GM12878 (cell line): Measurements from ENCODE around the gene GALNTL6.

Experiments used
- CHD2 ChIP-seq: IDR thresholded peaks from 2 replicates; pipeline ENCODE4 v1.6.1; 2011; ENCODE audit warnings: low read depth, low read length, improper control_type of control experiment, borderline replicate concordance
- EED ChIP-seq: sonication (generic); IDR thresholded peaks from 2 replicates; pipeline ENCODE4 v1.6.1; 2016; ENCODE audit warnings: antibody characterized with exemption, low read depth
- EZH2 ChIP-seq: IDR thresholded peaks from 2 replicates; pipeline ENCODE4 v1.6.1; 2012; ENCODE audit warnings: low read depth, mild to moderate bottlenecking, control low read depth, inconsistent platforms, low read length, borderline replicate concordance; ENCODE audit not compliant: control insufficient read depth
- HDAC2 ChIP-seq: fragments of 200-600 bp; sonication (generic); IDR thresholded peaks from 2 replicates; pipeline ENCODE4 v1.6.1; 2017
- JUNB ChIP-seq: IDR thresholded peaks from 2 replicates; pipeline ENCODE4 v1.6.1; 2016; ENCODE audit warnings: antibody characterized with exemption, mild to moderate bottlenecking
- KAT2A ChIP-seq: conservative IDR thresholded peaks from 2 replicates; pipeline ENCODE4 v1.6.1; 2011; ENCODE audit warnings: low read depth, low read length; ENCODE audit not compliant: control insufficient read depth
- NR2F1 ChIP-seq: fragments of 450-650 bp; conservative IDR thresholded peaks from 2 replicates; pipeline ENCODE4 v1.6.1; 2017; ENCODE audit warnings: mild to moderate bottlenecking
- SIN3A ChIP-seq: IDR thresholded peaks from 2 replicates; pipeline ENCODE4 v1.6.1; 2012; ENCODE audit warnings: low read depth, low read length, improper control_type of control experiment
- SMC3 ChIP-seq: IDR thresholded peaks from 2 replicates; pipeline ENCODE4 v1.6.1; 2011; ENCODE audit warnings: low read length, improper control_type of control experiment, borderline replicate concordance
- TF ChIP-seq, protein P1 (sequence below), 3 experiments: IDR thresholded peaks in 2 of 3; conservative IDR thresholded peaks in 1 of 3; 2 replicates each; pipeline ENCODE4 v1.5.1; 2011; ENCODE audit warnings: low read depth in 3 of 3, low read length in 3 of 3, mild to moderate bottlenecking in 3 of 3, control low read depth in 2 of 3, moderate library complexity in 2 of 3, inconsistent platforms in 1 of 3, mixed read lengths in 1 of 3; ENCODE audit not compliant: control insufficient read depth in 2 of 3, insufficient read depth in 1 of 3; ENCODE audit errors: extremely low read depth in 1 of 3
- TF ChIP-seq, protein P2 (sequence below): IDR thresholded peaks from 2 replicates; pipeline ENCODE4 v1.6.1; 2012; ENCODE audit warnings: low read depth, low read length, improper control_type of control experiment
- TF ChIP-seq, protein P3 (sequence below): IDR thresholded peaks from 2 replicates; pipeline ENCODE4 v1.6.1; 2012; ENCODE audit warnings: mild to moderate bottlenecking, low read depth, low read length
- TF ChIP-seq, protein P4 (sequence below): fragments of 450-650 bp; formaldehyde crosslinking; IDR thresholded peaks from 2 replicates; pipeline ENCODE4 v1.4.0; 2022; ENCODE audit warnings: mild to moderate bottlenecking, moderate library complexity

DNA sequence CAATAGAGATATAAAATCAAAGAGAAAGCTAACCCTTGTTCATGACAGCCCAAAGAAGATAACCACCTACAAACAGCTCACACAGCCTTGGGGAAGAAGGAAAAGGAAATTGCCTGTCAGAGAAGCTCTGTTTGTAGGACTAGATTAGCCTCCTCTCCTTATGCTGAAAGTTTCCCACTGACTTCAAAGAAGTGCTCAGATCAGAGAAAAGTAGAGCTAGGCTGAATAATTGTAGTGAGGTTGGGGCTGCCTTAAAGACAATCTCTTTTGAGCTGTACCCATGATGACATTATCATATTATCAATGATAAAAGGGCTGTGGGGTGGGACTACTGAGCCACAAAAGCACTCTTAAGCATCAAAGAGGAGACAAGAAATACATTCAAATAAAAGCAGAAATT is 1132.4 kb downstream of the GALNTL6 start:
- TF ChIP-seq JUNB, result no peak
- TF ChIP-seq NR2F1, result no peak
- TF ChIP-seq, protein P1, sequence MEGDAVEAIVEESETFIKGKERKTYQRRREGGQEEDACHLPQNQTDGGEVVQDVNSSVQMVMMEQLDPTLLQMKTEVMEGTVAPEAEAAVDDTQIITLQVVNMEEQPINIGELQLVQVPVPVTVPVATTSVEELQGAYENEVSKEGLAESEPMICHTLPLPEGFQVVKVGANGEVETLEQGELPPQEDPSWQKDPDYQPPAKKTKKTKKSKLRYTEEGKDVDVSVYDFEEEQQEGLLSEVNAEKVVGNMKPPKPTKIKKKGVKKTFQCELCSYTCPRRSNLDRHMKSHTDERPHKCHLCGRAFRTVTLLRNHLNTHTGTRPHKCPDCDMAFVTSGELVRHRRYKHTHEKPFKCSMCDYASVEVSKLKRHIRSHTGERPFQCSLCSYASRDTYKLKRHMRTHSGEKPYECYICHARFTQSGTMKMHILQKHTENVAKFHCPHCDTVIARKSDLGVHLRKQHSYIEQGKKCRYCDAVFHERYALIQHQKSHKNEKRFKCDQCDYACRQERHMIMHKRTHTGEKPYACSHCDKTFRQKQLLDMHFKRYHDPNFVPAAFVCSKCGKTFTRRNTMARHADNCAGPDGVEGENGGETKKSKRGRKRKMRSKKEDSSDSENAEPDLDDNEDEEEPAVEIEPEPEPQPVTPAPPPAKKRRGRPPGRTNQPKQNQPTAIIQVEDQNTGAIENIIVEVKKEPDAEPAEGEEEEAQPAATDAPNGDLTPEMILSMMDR (IDR thresholded peaks at IDR 0.05 in 2 of 3, conservative IDR thresholded peaks at IDR 0.05 in 1 of 3; ENCODE audit: control insufficient read depth in 2 of 3, extremely low read depth in 1 of 3, insufficient read depth in 1 of 3, low read depth in 3 of 3, low read length in 3 of 3), result no peak
- no peak for TF ChIP-seq EED
- TF ChIP-seq, protein P2, sequence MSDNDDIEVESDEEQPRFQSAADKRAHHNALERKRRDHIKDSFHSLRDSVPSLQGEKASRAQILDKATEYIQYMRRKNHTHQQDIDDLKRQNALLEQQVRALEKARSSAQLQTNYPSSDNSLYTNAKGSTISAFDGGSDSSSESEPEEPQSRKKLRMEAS, result no peak
- no peak for TF ChIP-seq SMC3
- TF ChIP-seq, protein P3, sequence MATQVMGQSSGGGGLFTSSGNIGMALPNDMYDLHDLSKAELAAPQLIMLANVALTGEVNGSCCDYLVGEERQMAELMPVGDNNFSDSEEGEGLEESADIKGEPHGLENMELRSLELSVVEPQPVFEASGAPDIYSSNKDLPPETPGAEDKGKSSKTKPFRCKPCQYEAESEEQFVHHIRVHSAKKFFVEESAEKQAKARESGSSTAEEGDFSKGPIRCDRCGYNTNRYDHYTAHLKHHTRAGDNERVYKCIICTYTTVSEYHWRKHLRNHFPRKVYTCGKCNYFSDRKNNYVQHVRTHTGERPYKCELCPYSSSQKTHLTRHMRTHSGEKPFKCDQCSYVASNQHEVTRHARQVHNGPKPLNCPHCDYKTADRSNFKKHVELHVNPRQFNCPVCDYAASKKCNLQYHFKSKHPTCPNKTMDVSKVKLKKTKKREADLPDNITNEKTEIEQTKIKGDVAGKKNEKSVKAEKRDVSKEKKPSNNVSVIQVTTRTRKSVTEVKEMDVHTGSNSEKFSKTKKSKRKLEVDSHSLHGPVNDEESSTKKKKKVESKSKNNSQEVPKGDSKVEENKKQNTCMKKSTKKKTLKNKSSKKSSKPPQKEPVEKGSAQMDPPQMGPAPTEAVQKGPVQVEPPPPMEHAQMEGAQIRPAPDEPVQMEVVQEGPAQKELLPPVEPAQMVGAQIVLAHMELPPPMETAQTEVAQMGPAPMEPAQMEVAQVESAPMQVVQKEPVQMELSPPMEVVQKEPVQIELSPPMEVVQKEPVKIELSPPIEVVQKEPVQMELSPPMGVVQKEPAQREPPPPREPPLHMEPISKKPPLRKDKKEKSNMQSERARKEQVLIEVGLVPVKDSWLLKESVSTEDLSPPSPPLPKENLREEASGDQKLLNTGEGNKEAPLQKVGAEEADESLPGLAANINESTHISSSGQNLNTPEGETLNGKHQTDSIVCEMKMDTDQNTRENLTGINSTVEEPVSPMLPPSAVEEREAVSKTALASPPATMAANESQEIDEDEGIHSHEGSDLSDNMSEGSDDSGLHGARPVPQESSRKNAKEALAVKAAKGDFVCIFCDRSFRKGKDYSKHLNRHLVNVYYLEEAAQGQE, result no peak
- TF ChIP-seq, protein P4, sequence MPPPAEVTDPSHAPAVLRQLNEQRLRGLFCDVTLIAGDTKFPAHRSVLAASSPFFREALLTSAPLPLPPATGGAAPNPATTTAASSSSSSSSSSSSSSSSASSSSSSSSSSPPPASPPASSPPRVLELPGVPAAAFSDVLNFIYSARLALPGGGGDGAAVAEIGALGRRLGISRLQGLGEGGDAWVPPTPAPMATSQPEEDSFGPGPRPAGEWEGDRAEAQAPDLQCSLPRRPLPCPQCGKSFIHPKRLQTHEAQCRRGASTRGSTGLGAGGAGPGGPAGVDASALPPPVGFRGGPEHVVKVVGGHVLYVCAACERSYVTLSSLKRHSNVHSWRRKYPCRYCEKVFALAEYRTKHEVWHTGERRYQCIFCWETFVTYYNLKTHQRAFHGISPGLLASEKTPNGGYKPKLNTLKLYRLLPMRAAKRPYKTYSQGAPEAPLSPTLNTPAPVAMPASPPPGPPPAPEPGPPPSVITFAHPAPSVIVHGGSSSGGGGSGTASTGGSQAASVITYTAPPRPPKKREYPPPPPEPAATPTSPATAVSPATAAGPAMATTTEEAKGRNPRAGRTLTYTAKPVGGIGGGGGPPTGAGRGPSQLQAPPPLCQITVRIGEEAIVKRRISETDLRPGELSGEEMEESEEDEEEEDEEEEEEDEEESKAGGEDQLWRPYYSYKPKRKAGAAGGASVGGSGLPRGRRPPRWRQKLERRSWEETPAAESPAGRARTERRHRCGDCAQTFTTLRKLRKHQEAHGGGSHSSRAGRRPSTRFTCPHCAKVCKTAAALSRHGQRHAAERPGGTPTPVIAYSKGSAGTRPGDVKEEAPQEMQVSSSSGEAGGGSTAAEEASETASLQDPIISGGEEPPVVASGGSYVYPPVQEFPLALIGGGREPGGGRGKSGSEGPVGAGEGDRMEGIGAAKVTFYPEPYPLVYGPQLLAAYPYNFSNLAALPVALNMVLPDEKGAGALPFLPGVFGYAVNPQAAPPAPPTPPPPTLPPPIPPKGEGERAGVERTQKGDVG (CRISPR knock-in tag), result no peak
- no peak for TF ChIP-seq KAT2A
- TF ChIP-seq EZH2, result no peak
- no peak for TF ChIP-seq SIN3A
- TF ChIP-seq HDAC2, result no peak
- TF ChIP-seq CHD2, result no peak
